ENCODE measurements around the gene THEMIS.

DNA sequence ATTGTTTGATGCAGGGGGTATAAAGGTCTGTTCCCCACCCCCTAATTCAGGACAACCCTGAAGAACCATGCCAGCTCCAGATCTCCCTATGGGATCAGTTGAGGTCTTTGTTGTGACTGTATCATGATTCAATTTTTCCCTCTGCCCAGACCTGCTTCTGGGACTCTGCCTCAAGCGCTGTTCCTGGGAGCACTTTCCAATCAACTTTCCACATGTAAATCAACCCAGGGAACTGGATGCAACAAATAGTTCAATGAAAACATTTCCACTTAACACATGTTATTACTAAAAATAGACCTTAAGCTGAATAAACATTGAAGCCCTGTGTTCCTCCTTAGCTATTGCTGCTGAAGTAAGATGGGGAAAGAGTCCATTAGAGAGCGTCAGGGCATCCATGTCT is 184.4 kb downstream of the THEMIS start:
- TF ChIP-seq, protein P1, sequence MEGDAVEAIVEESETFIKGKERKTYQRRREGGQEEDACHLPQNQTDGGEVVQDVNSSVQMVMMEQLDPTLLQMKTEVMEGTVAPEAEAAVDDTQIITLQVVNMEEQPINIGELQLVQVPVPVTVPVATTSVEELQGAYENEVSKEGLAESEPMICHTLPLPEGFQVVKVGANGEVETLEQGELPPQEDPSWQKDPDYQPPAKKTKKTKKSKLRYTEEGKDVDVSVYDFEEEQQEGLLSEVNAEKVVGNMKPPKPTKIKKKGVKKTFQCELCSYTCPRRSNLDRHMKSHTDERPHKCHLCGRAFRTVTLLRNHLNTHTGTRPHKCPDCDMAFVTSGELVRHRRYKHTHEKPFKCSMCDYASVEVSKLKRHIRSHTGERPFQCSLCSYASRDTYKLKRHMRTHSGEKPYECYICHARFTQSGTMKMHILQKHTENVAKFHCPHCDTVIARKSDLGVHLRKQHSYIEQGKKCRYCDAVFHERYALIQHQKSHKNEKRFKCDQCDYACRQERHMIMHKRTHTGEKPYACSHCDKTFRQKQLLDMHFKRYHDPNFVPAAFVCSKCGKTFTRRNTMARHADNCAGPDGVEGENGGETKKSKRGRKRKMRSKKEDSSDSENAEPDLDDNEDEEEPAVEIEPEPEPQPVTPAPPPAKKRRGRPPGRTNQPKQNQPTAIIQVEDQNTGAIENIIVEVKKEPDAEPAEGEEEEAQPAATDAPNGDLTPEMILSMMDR (conservative IDR thresholded peaks at IDR 0.05 in 1 of 2, IDR thresholded peaks at IDR 0.05 in 1 of 2; ENCODE audit: low read depth in 1 of 2, low read length in 2 of 2), result no peak
- TF ChIP-seq EZH2 (IDR thresholded peaks at IDR 0.05; ENCODE audit: low read length, missing control alignments), result no peak

All from fibroblast of lung (primary cell).